ENCODE results near the gene INSM2. TPM values are rescaled to one million over a fixed set of nuclear protein-coding genes. Genes with fewer than 3 reads are reported as not detected.

Gene INSM2
- total RNA-seq, 1 experiment from 2014 or later = not detected

DNA sequence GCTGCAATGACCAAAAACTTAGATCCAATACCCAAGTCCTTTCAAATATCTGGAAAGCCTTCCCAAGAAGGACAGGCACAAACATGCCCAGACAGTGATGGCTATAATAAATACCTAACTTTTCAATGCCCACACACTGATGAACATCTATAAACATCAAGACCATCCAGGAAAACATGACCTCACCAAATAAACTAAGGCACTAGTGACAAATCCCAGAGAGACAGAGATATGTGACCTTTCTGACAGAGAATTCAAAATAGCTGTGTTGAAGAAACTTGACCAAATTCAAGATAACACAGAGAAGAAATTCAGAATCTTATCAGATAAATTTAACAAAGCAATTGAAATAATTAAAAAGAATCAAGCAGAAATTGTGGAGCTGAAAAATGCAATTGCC lies 38.7 kb upstream of the INSM2 start:
- Histone ChIP-seq H3K4me1 (ENCODE audit: control insufficient read depth in 1 of 2, insufficient read depth in 2 of 2, low read length in 2 of 2) (no peaks in the 10 kb centered on the region), H3K79me2 (ENCODE audit: insufficient read depth, low read length) (no peaks in the 10 kb centered on the region), H4K20me1 (ENCODE audit: insufficient read depth) (no peaks in the 10 kb centered on the region), H3K27me3 (ENCODE audit: insufficient read depth, low read length) (no peaks in the 10 kb centered on the region), H3K9me3 (ENCODE audit: control insufficient read depth in 1 of 2, insufficient read depth in 1 of 2, low read depth in 1 of 2, low read length in 2 of 2) (no peaks in the 10 kb centered on the region), H3K36me3 (ENCODE audit: control insufficient read depth in 1 of 2, insufficient read depth in 2 of 2, low read length in 2 of 2) (no peaks in the 10 kb centered on the region), H2AFZ (ENCODE audit: low read depth, low read length, poor library complexity, severe bottlenecking) (no peak overlapping the region), H3K9me2 (ENCODE audit: insufficient read depth) (0 out of 2 replicates have a peak, but pooled peaks cover 3% of the 10 kb centered on the region), H3K27ac (ENCODE audit: low read depth, low read length) (no peak overlapping the region), H3K4me2 (ENCODE audit: low read length) (no peak overlapping the region), H3K9ac (ENCODE audit: low read length) (no peak overlapping the region), H3K4me3 (replicated peaks in 1 of 2; ENCODE audit: low read depth in 1 of 2, low read length in 2 of 2) (no peak overlapping the region)
- POLR2A ChIA-PET = no interaction called here
- TF ChIP-seq, protein P1, sequence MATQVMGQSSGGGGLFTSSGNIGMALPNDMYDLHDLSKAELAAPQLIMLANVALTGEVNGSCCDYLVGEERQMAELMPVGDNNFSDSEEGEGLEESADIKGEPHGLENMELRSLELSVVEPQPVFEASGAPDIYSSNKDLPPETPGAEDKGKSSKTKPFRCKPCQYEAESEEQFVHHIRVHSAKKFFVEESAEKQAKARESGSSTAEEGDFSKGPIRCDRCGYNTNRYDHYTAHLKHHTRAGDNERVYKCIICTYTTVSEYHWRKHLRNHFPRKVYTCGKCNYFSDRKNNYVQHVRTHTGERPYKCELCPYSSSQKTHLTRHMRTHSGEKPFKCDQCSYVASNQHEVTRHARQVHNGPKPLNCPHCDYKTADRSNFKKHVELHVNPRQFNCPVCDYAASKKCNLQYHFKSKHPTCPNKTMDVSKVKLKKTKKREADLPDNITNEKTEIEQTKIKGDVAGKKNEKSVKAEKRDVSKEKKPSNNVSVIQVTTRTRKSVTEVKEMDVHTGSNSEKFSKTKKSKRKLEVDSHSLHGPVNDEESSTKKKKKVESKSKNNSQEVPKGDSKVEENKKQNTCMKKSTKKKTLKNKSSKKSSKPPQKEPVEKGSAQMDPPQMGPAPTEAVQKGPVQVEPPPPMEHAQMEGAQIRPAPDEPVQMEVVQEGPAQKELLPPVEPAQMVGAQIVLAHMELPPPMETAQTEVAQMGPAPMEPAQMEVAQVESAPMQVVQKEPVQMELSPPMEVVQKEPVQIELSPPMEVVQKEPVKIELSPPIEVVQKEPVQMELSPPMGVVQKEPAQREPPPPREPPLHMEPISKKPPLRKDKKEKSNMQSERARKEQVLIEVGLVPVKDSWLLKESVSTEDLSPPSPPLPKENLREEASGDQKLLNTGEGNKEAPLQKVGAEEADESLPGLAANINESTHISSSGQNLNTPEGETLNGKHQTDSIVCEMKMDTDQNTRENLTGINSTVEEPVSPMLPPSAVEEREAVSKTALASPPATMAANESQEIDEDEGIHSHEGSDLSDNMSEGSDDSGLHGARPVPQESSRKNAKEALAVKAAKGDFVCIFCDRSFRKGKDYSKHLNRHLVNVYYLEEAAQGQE (IDR thresholded peaks at IDR 0.05; ENCODE audit: low read depth) = no peak
- TF ChIP-seq, protein P2, sequence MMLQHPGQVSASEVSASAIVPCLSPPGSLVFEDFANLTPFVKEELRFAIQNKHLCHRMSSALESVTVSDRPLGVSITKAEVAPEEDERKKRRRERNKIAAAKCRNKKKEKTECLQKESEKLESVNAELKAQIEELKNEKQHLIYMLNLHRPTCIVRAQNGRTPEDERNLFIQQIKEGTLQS (IDR thresholded peaks at IDR 0.05) = no peak
- no peak for TF ChIP-seq EGR1 (IDR thresholded peaks at IDR 0.05; ENCODE audit: low read depth)
- TF ChIP-seq ZNF274 (IDR thresholded peaks at IDR 0.05; ENCODE audit: low read depth, low read length) = no peak
- TF ChIP-seq, protein P3, sequence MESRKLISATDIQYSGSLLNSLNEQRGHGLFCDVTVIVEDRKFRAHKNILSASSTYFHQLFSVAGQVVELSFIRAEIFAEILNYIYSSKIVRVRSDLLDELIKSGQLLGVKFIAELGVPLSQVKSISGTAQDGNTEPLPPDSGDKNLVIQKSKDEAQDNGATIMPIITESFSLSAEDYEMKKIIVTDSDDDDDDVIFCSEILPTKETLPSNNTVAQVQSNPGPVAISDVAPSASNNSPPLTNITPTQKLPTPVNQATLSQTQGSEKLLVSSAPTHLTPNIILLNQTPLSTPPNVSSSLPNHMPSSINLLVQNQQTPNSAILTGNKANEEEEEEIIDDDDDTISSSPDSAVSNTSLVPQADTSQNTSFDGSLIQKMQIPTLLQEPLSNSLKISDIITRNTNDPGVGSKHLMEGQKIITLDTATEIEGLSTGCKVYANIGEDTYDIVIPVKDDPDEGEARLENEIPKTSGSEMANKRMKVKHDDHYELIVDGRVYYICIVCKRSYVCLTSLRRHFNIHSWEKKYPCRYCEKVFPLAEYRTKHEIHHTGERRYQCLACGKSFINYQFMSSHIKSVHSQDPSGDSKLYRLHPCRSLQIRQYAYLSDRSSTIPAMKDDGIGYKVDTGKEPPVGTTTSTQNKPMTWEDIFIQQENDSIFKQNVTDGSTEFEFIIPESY (IDR thresholded peaks at IDR 0.05; ENCODE audit: extremely low read depth, insufficient replicate concordance, low read length) = no peak
- TF ChIP-seq SP1 (IDR thresholded peaks at IDR 0.05; ENCODE audit: low read depth) = no peak
- CTCF ChIA-PET = no interaction called here
- ATAC-seq (no peak), DNase-seq (ENCODE audit: low read depth, low spot score) (no peak)
- RAD21 ChIA-PET (ENCODE audit: low non-redundant PET in 1 of 2, low total read pairs in 2 of 2, uncharacterized antibody in 2 of 2, unreplicated experiment in 2 of 2) = interaction anchor here in 1 of 2 experiments (0.6 kb wide), 1 partner anchor 591 kb away, joined by 4 read pairs; no protein-coding TSS in a partner anchor
- no TSS peak for BruUV-seq (replicated peaks)
- intact Hi-C loops (cut with micrococcal nuclease) = no loop called here
